Activated CD8-positive, alpha-beta T cell treated with anti-CD3 and anti-CD28 coated beads, Interleukin-2, amount 10 ng/mL, durations not matched to agents 7 days and 5 days (primary cell): Measurements from ENCODE around the gene SP2. TPM values are rescaled to one million over a fixed set of nuclear protein-coding genes. Genes with fewer than 3 reads are reported as not detected.

Experiments
- total RNA-seq, 2 experiments: library from RNA; stranded (reverse); gene quantifications; one replicate each; pipeline ENCODE4 v1.2.3, GENCODE V29; 2021

Gene SP2
- total RNA-seq, 2 experiments from 2014 or later, result 23.7 to 24.5 TPM

Other genes starting within 250 kb of the SP2 start
- gene KPNB1, start 246.3 kb upstream of the SP2 start, total RNA-seq, result 100 to 1,000 TPM; 413 to 427 TPM
- gene TBKBP1, start 202.1 kb upstream of the SP2 start, total RNA-seq, result 1 to 10 TPM; 2.4 to 3.7 TPM
- 10 to 100 TPM; 27.4 to 27.5 TPM for gene TBX21, start 163.0 kb upstream of the SP2 start, total RNA-seq
- gene OSBPL7, start 74.4 kb upstream of the SP2 start, total RNA-seq, result 10 to 100 TPM; 33.0 to 33.6 TPM
- 10 to 100 TPM; 37.9 to 41.6 TPM for gene MRPL10, start 64.7 kb upstream of the SP2 start, total RNA-seq
- gene LRRC46, start 64.6 kb upstream of the SP2 start, total RNA-seq, result under 1 TPM; 0.82 to 0.97 TPM
- 10 to 100 TPM; 24.1 to 24.8 TPM for gene SCRN2, start 55.0 kb upstream of the SP2 start, total RNA-seq
- gene SP6, start 45.1 kb upstream of the SP2 start, total RNA-seq, result under 1 TPM in 1 of 2 experiments, not detected in 1; 0.05 TPM
- gene PNPO, start 45.3 kb downstream of the SP2 start, total RNA-seq, result 10 to 100 TPM; 37.9 to 44.0 TPM
- gene PRR15L, start 61.6 kb downstream of the SP2 start, total RNA-seq, result not detected
- gene CDK5RAP3, start 74.9 kb downstream of the SP2 start, total RNA-seq, result 100 to 1,000 TPM; 186 to 196 TPM
- 1 to 10 TPM; 5.1 to 5.5 TPM for gene COPZ2, start 141.6 kb downstream of the SP2 start, total RNA-seq
- gene NFE2L1, start 152.1 kb downstream of the SP2 start, total RNA-seq, result 10 to 100 TPM; 44.1 to 50.7 TPM
- 10 to 100 TPM; 68.2 to 70.3 TPM for gene CBX1, start 205.2 kb downstream of the SP2 start, total RNA-seq
- gene SNX11, start 211.5 kb downstream of the SP2 start, total RNA-seq, result 10 to 100 TPM; 33.3 to 34.2 TPM